ENCODE results near the gene CDK16. TPM values are rescaled to one million over a fixed set of nuclear protein-coding genes. Genes with fewer than 3 reads are reported as not detected.

The CDK16 gene
- total and polyA plus RNA-seq, 2 of the 4 experiments (the other 2 are of a cell fraction): 85.3 to 106 TPM

GRCh38 chrX:47227334-47227583 lies 8.8 kb downstream of the CDK16 start:
- POLR2A ChIA-PET (ENCODE audit: unreplicated experiment): no interaction called here
- Histone ChIP-seq H3K79me1 (ENCODE audit: low read depth in 1 of 2, low read length in 2 of 2) (peaks cover 1 to 4% of the 10 kb centered on the region in 2 experiments; a peak in 1 of 4 replicates), H4K91ac (ENCODE audit: insufficient read depth, low read depth, low read length) (no peak overlapping the region), H2BK20ac (ENCODE audit: low read depth, low read length) (no peak overlapping the region), H4K5ac (ENCODE audit: low read depth, low read length) (no peak overlapping the region), H2BK120ac (ENCODE audit: low read depth, low read length) (no peak overlapping the region), H3K4me2 (ENCODE audit: low read depth, low read length) (no peak overlapping the region), H2AFZ (replicated peaks; ENCODE audit: low read length, poor library complexity) (no peak overlapping the region), H3K27me3 (ENCODE audit: control insufficient read depth, insufficient read depth, low read length) (peaks cover 10% of the 10 kb centered on the region; the same call in 1 of the 2 replicates), H3K14ac (replicated peaks; ENCODE audit: low read depth, low read length) (no peak overlapping the region), H2AK9ac (replicated peaks; ENCODE audit: low read depth, low read length, poor library complexity) (no peak overlapping the region), H2BK5ac (ENCODE audit: low read depth, low read length, poor library complexity, severe bottlenecking) (no peak overlapping the region), H3K9me3 (ENCODE audit: control insufficient read depth, insufficient read depth, low read length) (no peaks in the 10 kb centered on the region), H3K9ac (ENCODE audit: low read depth, low read length) (no peak overlapping the region), H3K36me3 (ENCODE audit: control insufficient read depth, insufficient read depth, low read length) (peaks cover 55% of the 10 kb centered on the region), H3K56ac (ENCODE audit: extremely low read depth, insufficient read depth, low read length) (no peak overlapping the region), H4K20me1 (ENCODE audit: insufficient read depth, low read length) (peaks cover 19% of the 10 kb centered on the region), H3K23ac (ENCODE audit: low read depth, low read length) (no peak overlapping the region), H3K18ac (ENCODE audit: low read depth, low read length) (no peak overlapping the region), H3K9me1 (ENCODE audit: insufficient read depth, low read length) (peaks cover 4% of the 10 kb centered on the region; the same call in 1 of the 2 replicates), H3K4me1 (ENCODE audit: control insufficient read depth, insufficient read depth, low read length) (no peaks in the 10 kb centered on the region), H3K4ac (ENCODE audit: low read depth, low read length) (no peak overlapping the region), H2AK5ac (ENCODE audit: low read depth, low read length) (no peak overlapping the region), H2BK15ac (ENCODE audit: low read depth, low read length) (no peak overlapping the region), H3K4me3 (ENCODE audit: insufficient read depth, low read depth, low read length) (no peak overlapping the region), H4K8ac (ENCODE audit: low read depth in 2 of 2, low read length in 2 of 2) (no peak overlapping the region), H3K27ac (ENCODE audit: insufficient read depth, low read length) (no peak overlapping the region)
- dilution Hi-C loops (cut with HindIII; ENCODE audit: low sequenced_read_pairs, unreplicated experiment): no loop called here
- ATAC-seq (ENCODE audit: low read depth) (no peak), DNase-seq (no peak)
- intact Hi-C loops (cut with micrococcal nuclease): no loop called here
- WGBS, 2 experiments (ENCODE audit: extremely low coverage in 2 of 2, insufficient read length in 1 of 2): 80% methylated on average over 1 of the region's 9 CpGs; no CpG with 5 or more reads in 1 of the 2 experiments
- CTCF ChIA-PET: interaction anchor here (0.6 kb wide), 1 partner anchor 60 kb away, joined by 3 read pairs; no protein-coding TSS in a partner anchor
- TF ChIP-seq NFE2L2 (IDR thresholded peaks at IDR 0.05; ENCODE audit: low read depth, low read length) (no peak), CHD1 (IDR thresholded peaks at IDR 0.05; ENCODE audit: low read depth, low read length) (no peak), CEBPB (IDR thresholded peaks at IDR 0.05; ENCODE audit: low read depth, low read length) (no peak), MAZ (IDR thresholded peaks at IDR 0.05; ENCODE audit: borderline replicate concordance, low read depth, low read length) (no peak), MAFK (IDR thresholded peaks at IDR 0.05; ENCODE audit: low read depth, low read length) (no peak), RFX5 (IDR thresholded peaks at IDR 0.05; ENCODE audit: low read depth, low read length) (no peak), SMC3 (IDR thresholded peaks at IDR 0.05; ENCODE audit: low read depth, low read length) (no peak), BHLHE40 (IDR thresholded peaks at IDR 0.05; ENCODE audit: low read depth, low read length) (no peak)
- BruUV-seq (replicated peaks): no TSS peak
- in situ Hi-C loops (cut with MboI; ENCODE audit: low sequenced_read_pairs): no loop called here
